ENCODE results near the gene NOL4L. TPM values are rescaled to one million over a fixed set of nuclear protein-coding genes. Genes with fewer than 3 reads are reported as not detected.
A peak's percentile ranks its signal among the peaks of the same experiment; 100 is the strongest.

NOL4L gene
- total RNA-seq, 1 experiment from 2014 or later: 6.1 TPM

DNA sequence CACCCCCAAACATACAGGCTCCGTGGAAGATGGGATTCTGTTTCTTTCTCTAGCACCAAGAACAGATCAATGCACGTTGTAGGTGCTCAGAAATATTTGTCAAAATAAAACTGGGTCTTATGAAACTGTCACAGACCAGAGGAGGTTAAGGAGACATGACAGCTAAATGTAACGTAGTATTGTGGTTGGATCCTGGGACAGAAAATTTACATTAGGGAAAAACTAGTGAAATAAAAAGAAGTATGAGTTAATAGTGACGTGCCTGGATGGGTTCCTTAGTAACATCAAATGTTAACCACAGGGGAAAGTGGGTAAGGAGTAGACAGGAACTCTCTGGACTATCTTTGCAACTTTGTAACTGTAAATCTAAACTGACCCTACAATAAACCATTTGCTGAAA lies 31.5 kb downstream of the NOL4L start:
- DNase-seq (ENCODE audit: low spot score): no peak
- in situ Hi-C loops (cut with HindIII; ENCODE audit: low sequenced_read_pairs): no loop called here

DNA sequence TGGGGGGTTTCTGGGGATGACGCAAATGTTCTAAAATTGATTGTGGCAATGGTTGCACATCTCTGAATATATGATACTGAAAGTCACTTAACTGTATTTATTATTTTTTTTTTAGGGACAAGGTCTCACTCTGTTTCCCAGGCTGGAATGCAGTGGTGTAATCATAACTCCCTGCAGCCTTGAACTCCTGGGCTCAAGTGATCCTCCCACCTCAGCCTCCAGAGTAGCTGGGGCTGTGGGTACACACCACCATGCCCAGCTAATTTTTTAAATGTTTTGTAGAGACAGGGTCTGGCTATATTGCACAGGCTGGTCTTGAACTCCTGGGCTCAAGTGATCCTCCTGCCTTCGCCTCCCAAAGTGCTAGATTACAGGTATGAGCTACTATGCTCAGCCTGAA lies 33.4 kb downstream of the NOL4L start:
- no peak for DNase-seq (ENCODE audit: low spot score)
- in situ Hi-C loops (cut with HindIII; ENCODE audit: low sequenced_read_pairs): no loop called here

DNA sequence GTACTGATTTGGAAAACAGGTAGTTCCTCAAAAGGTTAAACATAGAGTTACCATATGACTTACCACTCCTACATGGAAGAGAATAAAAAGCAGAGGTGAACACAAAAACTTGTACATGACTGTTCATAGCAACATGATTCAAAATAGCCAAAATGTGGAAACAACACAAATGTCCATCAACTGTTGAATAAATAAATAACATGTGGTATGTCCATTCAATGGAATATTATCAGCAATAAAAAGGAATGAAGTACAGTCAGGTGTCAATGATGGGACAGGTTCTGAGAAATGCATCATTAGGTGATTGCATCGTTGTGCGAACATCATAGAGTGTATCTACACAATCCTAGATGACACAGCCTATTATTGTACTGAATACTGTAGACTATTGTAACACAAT lies 35.3 kb downstream of the NOL4L start:
- in situ Hi-C loops (cut with HindIII; ENCODE audit: low sequenced_read_pairs): no loop called here
- DNase-seq (ENCODE audit: low spot score): no peak

GRCh38 chr20:32547753-32548034 lies 37.4 kb downstream of the NOL4L start:
- DNase-seq (ENCODE audit: low spot score): no peak
- in situ Hi-C loops (cut with HindIII; ENCODE audit: low sequenced_read_pairs): no loop called here

DNA sequence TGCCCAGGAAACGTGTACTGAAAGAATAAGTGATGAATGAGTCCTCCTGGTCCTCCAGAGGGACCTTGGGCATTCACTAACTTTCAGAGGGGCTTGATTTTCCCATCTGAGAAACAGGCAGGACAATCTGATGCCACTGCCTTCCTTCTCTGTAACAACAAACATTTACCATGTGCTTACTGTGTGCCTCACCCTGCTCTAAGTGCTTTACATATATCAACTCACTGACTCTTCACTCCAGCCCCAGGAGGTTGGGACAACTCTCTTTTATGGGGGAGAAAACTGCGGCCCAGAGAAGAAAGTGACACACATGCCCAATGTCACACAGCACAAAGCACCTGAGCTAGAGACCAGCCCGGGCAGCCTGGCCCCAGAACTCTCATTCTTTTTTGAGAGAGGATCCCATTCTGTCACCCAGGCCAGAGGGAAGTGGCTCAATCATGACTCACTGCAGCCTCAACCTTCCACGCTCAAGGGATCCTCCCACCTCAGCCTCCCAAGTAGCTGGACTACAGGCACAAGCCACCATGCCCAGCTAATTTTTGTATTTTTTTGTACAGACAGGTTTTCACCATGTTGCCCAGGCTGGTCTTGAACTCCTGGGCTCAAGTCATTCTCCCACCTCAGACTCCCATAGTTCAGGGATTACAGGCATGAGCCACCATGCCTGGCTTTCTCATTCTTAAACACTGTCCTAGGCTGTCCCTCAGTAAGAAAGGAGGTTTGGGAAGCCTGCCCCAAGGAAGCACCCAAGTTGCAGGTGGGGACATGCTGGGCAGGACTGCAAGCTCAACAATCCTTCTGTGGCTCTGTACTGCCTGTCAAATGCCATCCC lies 38.0 kb downstream of the NOL4L start:
- in situ Hi-C loops (cut with HindIII; ENCODE audit: low sequenced_read_pairs): no loop called here

GRCh38 chr20:32544893-32545840 lies 40.0 kb downstream of the NOL4L start:
- in situ Hi-C loops (cut with HindIII; ENCODE audit: low sequenced_read_pairs): no loop called here
- DNase-seq (ENCODE audit: low spot score): no peak

More for the DNA sequence above, 38.0 kb downstream of the NOL4L start:
- DNase-seq (ENCODE audit: low spot score): no peak

GRCh38 chr20:32544260-32544722 lies 40.8 kb downstream of the NOL4L start:
- DNase-seq (ENCODE audit: low spot score): peak; percentile 41
- in situ Hi-C loops (cut with HindIII; ENCODE audit: low sequenced_read_pairs): no loop called here

DNA sequence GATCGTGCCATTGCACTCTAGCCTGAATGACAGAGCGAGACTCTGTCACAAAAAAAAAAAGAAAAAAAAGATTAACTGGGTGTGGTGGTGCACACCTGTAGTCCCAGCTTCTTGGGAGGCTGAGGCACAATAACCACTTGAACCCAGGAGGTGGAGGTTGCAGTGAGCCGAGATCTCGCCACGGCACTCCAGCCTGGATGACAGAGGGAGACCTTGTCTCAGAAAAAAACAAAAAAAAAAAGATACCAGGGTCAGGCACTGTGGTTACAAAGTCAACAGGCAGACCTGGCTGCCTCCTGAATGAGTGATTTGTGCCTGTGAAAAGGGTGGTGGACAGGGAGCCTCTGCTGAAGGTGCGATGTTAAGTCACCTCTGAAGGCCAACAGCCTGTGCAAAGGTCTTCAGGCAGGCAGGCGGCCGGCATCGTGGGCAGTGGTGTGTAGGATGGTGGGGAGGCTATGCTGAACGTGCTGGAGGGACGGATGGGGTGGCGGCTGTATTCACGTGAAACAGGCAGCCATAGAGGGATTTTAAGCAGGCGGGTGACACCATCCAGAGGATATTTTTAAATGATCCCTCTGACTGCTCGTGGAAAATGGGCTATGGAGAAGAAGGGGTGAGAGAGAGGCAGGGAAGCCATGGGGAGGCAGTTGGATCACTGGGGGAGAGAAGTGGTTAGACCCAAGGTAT lies 41.4 kb downstream of the NOL4L start:
- DNase-seq (ENCODE audit: low spot score): no peak
- in situ Hi-C loops (cut with HindIII; ENCODE audit: low sequenced_read_pairs): no loop called here

DNA sequence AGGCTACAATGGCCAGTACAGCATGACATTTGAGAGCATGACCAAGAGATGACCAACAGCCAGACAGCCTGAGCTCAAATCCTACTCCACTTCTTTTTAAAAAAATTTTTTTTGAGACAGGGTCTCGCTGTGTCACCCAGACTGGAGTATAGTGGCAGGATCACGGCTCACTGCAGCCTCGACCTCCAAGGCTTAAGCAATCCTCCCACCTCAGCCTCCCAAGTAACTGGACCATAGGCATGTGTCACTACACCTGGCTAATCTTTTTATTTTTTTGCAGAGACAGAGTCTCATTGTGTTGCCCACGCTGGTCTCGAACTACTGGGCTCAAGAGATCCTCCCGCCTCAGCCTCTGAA lies 42.9 kb downstream of the NOL4L start:
- in situ Hi-C loops (cut with HindIII; ENCODE audit: low sequenced_read_pairs): no loop called here
- no peak for DNase-seq (ENCODE audit: low spot score)

GRCh38 chr20:32541323-32542258 lies 43.5 kb downstream of the NOL4L start:
- in situ Hi-C loops (cut with HindIII; ENCODE audit: low sequenced_read_pairs): no loop called here
- peak; percentile 79 for DNase-seq (ENCODE audit: low spot score)

- no peak for DNase-seq (ENCODE audit: low spot score)
- in situ Hi-C loops (cut with HindIII; ENCODE audit: low sequenced_read_pairs): no loop called here
Observed at GRCh38 chr20:32539817-32540675, 45.1 kb downstream of the NOL4L start.

DNA sequence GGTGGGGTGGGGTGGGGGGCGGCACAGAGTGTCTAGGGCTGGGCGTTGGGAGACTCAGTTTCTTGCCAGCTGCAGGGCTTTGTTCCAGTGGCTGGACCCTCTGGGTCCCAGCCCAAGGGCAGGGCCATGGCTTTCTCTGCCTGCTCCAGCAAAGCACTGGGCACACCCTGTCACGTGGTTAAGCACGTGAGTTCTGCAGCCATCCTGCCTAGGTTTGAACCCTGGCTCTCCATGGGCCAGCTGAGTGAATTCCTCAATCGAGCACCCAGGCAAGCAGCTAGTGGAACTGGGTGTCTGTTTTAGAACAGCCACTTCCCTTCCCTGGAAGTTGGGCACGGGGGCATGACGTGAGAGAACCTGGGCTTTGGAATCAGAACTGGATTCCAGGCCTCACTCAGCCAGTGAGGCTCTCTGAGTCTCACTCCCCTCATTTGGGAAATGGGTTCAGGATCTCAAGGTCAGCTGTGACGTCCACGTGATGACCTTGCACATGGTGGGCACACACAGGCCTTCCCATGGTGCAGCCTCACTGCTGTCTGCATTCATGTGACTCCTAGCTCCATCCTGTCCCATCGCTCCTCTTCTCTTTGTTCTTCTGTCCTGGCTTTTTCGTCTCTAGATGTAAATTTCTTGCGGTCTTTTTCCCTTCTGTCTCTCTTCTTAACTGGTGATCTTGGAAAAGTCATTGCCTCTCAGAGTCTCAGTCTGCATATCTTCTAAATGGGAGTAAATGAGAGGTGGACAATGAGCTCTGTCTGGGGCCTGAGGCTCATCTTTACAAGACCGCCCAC lies 45.9 kb downstream of the NOL4L start:
- in situ Hi-C loops (cut with HindIII; ENCODE audit: low sequenced_read_pairs): no loop called here
- DNase-seq (ENCODE audit: low spot score): no peak

DNA sequence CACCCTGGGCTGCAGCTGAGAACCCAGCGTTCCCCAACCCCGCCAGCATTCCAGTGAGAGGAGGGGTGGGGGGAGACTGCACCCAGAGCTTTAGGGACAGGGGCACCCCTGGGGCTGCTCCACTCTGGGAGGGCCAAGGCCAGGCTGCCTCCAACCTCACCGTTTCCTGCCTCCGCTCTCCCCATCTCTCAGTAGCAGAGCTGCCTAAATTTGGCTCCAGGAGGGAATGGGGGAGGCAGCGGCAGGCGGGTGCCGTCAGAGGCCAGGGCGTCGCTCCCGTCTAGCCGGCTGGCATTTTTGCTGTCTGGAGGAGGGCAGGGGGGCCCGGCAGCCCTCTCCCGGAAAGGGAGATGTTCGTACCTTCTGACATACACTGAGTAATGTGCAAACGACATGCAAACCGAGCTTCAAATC lies 46.6 kb downstream of the NOL4L start:
- in situ Hi-C loops (cut with HindIII; ENCODE audit: low sequenced_read_pairs): no loop called here
- no peak for DNase-seq (ENCODE audit: low spot score)

DNA sequence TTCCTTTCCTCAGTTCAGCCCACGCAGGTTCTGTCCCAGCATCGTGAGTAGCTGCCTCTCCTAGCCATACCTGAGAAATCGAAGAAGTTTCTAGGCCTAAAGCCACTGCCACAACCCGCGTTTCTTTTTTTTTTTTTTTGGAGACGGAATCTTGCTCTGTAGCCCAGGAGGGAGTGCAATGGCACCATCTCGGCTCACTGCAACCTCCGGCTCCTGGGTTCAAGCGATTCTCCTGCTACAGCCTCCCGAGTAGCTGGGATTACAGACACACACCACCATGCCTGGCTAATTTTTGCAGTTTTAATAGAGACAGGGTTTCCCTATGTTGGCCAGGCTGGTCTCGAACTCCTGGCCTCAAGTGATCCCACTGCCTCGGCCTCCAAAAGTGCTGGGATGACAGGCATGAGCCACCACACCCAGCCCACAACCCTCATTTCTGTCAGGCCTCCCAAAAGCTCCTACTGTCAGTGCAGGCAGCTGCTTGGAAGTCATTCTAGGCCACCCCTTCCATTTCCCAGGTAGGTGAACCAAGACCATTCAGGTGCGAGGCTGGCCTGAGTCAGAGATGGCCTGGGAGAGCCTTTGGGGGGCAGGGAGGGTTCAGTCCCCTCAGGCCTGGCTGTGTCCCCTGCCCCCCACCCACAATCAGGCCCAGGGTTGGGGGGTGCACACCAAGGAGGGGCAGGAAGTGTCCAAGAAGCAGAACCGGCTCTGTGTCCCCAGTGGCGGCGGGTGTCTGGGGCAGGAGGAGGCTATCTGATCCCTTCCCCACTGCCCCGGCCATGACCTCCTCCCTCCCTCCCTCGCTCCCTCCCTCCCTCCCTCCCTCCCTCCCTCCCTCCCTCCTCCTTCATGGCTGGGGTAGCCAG lies 47.2 kb downstream of the NOL4L start:
- no peak for DNase-seq (ENCODE audit: low spot score)
- in situ Hi-C loops (cut with HindIII; ENCODE audit: low sequenced_read_pairs): no loop called here

- in situ Hi-C loops (cut with HindIII; ENCODE audit: low sequenced_read_pairs): no loop called here
- DNase-seq (ENCODE audit: low spot score): peak; percentile 61
Observed at GRCh38 chr20:32536851-32537656, 48.1 kb downstream of the NOL4L start.

Measured in G401 (cell line).